PC-9 (cell line): ENCODE results near the gene KLHL40. TPM values are rescaled to one million over a fixed set of nuclear protein-coding genes. Genes with fewer than 3 reads are reported as not detected.

ENCODE experiments used
- BruUV-seq: library from RNA; stranded (reverse); fragments of 400-500 nt; replicated peaks from 2 replicates; lab custom pipeline; 2021; lab: Mats Ljungman, UMichigan
- CTCF ChIA-PET: fragments of 300-600 bp; sonication (Branson Sonifier 250); formaldehyde crosslinking; loops from one replicate; lab custom pipeline; 2022; ENCODE audit warnings: antibody characterized with exemption; lab: Charles Lee
- POLR2A ChIA-PET: fragments of 300-600 bp; sonication (Branson Sonifier 250); formaldehyde crosslinking; loops from one replicate; lab custom pipeline; 2022; ENCODE audit warnings: antibody characterized with exemption; ENCODE audit not compliant: unreplicated experiment; lab: Charles Lee
- DNase-seq, 2 experiments: peaks; one replicate each; pipeline versions ENCODE4 v3.0.0 to v3.0.0-alpha.2; 2015 to 2022; ENCODE audit warnings: mixed read lengths in 1 of 2
- H2AFZ ChIP-seq: fragments of 200-600 bp; sonication (generic); 2 replicates; pipeline ENCODE4 v1.8.1; 2017; ENCODE audit warnings: antibody characterized with exemption
- H3F3A ChIP-seq: fragments of 200-600 bp; sonication (generic); 2 replicates; pipeline ENCODE4 v1.8.1; 2017; ENCODE audit warnings: antibody characterized with exemption, mild to moderate bottlenecking, low read depth; ENCODE audit not compliant: insufficient read depth
- H3K27ac ChIP-seq: fragments of 200-600 bp; sonication (generic); 2 replicates; pipeline ENCODE4 v1.6.1; 2016; ENCODE audit warnings: mixed run types
- H3K27me3 ChIP-seq: fragments of 200-600 bp; sonication (generic); 2 replicates; pipeline ENCODE4 v1.6.1; 2016; ENCODE audit warnings: low read depth, mixed run types; ENCODE audit not compliant: insufficient read depth
- H3K36me3 ChIP-seq: fragments of 200-600 bp; sonication (generic); 2 replicates; pipeline ENCODE4 v1.6.1; 2016; ENCODE audit warnings: low read depth, mixed run types
- H3K4me1 ChIP-seq: fragments of 200-600 bp; sonication (generic); replicated peaks from 2 replicates; pipeline ENCODE4 v1.6.1; 2016; ENCODE audit warnings: mixed run types; ENCODE audit not compliant: insufficient read depth
- H3K4me2 ChIP-seq: fragments of 200-600 bp; sonication (generic); 2 replicates; pipeline ENCODE4 v1.6.1; 2017; ENCODE audit warnings: mixed run types
- H3K4me3 ChIP-seq: fragments of 200-600 bp; sonication (generic); 2 replicates; pipeline ENCODE4 v1.6.1; 2016; ENCODE audit warnings: mixed run types
- H3K79me2 ChIP-seq: fragments of 200-600 bp; sonication (generic); 2 replicates; pipeline ENCODE4 v1.6.1; 2017; ENCODE audit warnings: low read depth, mixed run types
- H3K9me2 ChIP-seq: fragments of 200-600 bp; sonication (generic); 2 replicates; pipeline ENCODE4 v1.8.1; 2017; ENCODE audit warnings: mild to moderate bottlenecking; ENCODE audit not compliant: insufficient read depth
- H3K9me3 ChIP-seq: fragments of 200-600 bp; sonication (generic); 2 replicates; pipeline ENCODE4 v1.8.1; 2016; ENCODE audit warnings: low read depth; ENCODE audit not compliant: insufficient read depth
- H4K20me1 ChIP-seq: fragments of 200-600 bp; sonication (generic); 2 replicates; pipeline ENCODE4 v1.8.1; 2017; ENCODE audit not compliant: insufficient read depth
- CTCF ChIP-seq: fragments of 200-600 bp; sonication (generic); conservative IDR thresholded peaks from 2 replicates; pipeline ENCODE4 v1.6.1; 2017; ENCODE audit warnings: mixed run types, antibody characterized with exemption, mild to moderate bottlenecking, moderate library complexity
- EZH2 ChIP-seq: fragments of 200-600 bp; sonication (generic); IDR thresholded peaks from 2 replicates; pipeline ENCODE4 v1.8.0; 2017; ENCODE audit warnings: antibody characterized with exemption, low read depth
- intact Hi-C: fragments of 100-400 bp; cut with micrococcal nuclease; formaldehyde crosslinking; loops from one replicate; pipeline ENCODE4 v1.10.0; 2022; ENCODE audit not compliant: unreplicated experiment
- total RNA-seq: library from RNA; stranded (reverse); gene quantifications from 2 replicates; pipeline ENCODE4 v1.2.3, GENCODE V29; 2021

KLHL40 gene
- total RNA-seq, 1 experiment from 2014 or later, result not detected

- H3K27me3 ChIP-seq, result no peaks in the 10 kb centered on the region
- H3K4me1 ChIP-seq, result peaks cover 21% of the 10 kb centered on the region
- POLR2A ChIA-PET, result no interaction called here
- no peaks in the 10 kb centered on the region for H4K20me1 ChIP-seq
- H3K9me3 ChIP-seq, result no peaks in the 10 kb centered on the region
- no peak overlapping the region for H3K4me2 ChIP-seq
- H3K36me3 ChIP-seq, result no peaks in the 10 kb centered on the region
- CTCF ChIA-PET, result no interaction called here
- no peak overlapping the region for H3K4me3 ChIP-seq
- no peak overlapping the region for H3K27ac ChIP-seq
- DNase-seq, result no peak
- no peaks in the 10 kb centered on the region for H3K9me2 ChIP-seq
- H3F3A ChIP-seq, result no peaks in the 10 kb centered on the region
- no peak for TF ChIP-seq CTCF
- no peak for TF ChIP-seq EZH2
- no TSS peak for BruUV-seq
- no peak overlapping the region for H2AFZ ChIP-seq
- no peaks in the 10 kb centered on the region for H3K79me2 ChIP-seq
- intact Hi-C loops, result no loop called here
Measured at GRCh38 chr3:42681361-42682038, 3.8 kb upstream of the KLHL40 start.

GRCh38 chr3:42682301-42683070 lies 2.9 kb upstream of the KLHL40 start:
- Histone ChIP-seq H3K27me3 (no peaks in the 10 kb centered on the region), H3K4me3 (no peak overlapping the region), H3K27ac (no peak overlapping the region), H3K9me3 (no peaks in the 10 kb centered on the region), H2AFZ (no peak overlapping the region), H4K20me1 (no peaks in the 10 kb centered on the region), H3K9me2 (no peaks in the 10 kb centered on the region), H3F3A (no peaks in the 10 kb centered on the region), H3K4me2 (no peak overlapping the region), H3K79me2 (no peaks in the 10 kb centered on the region), H3K4me1 (peaks cover 21% of the 10 kb centered on the region), H3K36me3 (no peaks in the 10 kb centered on the region)
- DNase-seq, result no peak
- intact Hi-C loops, result no loop called here
- no TSS peak for BruUV-seq
- TF ChIP-seq EZH2 (no peak), CTCF (no peak)
- ChIA-PET CTCF (no interaction called here), POLR2A (no interaction called here)

- no peaks in the 10 kb centered on the region for H3K9me2 ChIP-seq
- intact Hi-C loops, result loop anchor here (1.0 kb wide), 1 partner anchor 32 kb away; no protein-coding TSS in a partner anchor
- H3K4me2 ChIP-seq, result peak overlapping the region; percentile 52
- H2AFZ ChIP-seq, result no peak overlapping the region
- H4K20me1 ChIP-seq, result no peaks in the 10 kb centered on the region
- CTCF ChIA-PET, result interaction anchor here (0.7 to 0.9 kb wide), 3 partner anchors 90 to 421 kb away, joined by 3 to 10 read pairs (median 4); no protein-coding TSS in a partner anchor
- H3K9me3 ChIP-seq, result no peaks in the 10 kb centered on the region
- H3F3A ChIP-seq, result no peaks in the 10 kb centered on the region
- 0 out of 2 replicates have a peak overlapping the region, but pooled peaks have one; percentile 17 for H3K4me3 ChIP-seq
- H3K27ac ChIP-seq, result peak overlapping the region; percentile 41; the same call in 1 of the 2 replicates
- no peaks in the 10 kb centered on the region for H3K36me3 ChIP-seq
- POLR2A ChIA-PET, result interaction anchor here (0.6 to 0.7 kb wide), 3 partner anchors 14 to 182 kb away, joined by 3 to 6 read pairs (median 4); partner anchors contain the start of gene VIPR1
- no TSS peak for BruUV-seq
- H3K4me1 ChIP-seq, result peaks cover 21% of the 10 kb centered on the region
- no peaks in the 10 kb centered on the region for H3K79me2 ChIP-seq
- TF ChIP-seq EZH2, result no peak
- TF ChIP-seq CTCF, result no peak
- H3K27me3 ChIP-seq, result no peaks in the 10 kb centered on the region
- DNase-seq, result peak; percentile 56 to 88
Measured at GRCh38 chr3:42683875-42684598, 1.3 kb upstream of the KLHL40 start.
